Hepatic stellate cell (primary cell): Measurements from ENCODE around the gene FCHSD1.

Source experiments
- DNase-seq: peaks from one replicate; pipeline ENCODE4 v3.0.0; 2011; ENCODE audit warnings: low spot score

FCHSD1 gene

DNA sequence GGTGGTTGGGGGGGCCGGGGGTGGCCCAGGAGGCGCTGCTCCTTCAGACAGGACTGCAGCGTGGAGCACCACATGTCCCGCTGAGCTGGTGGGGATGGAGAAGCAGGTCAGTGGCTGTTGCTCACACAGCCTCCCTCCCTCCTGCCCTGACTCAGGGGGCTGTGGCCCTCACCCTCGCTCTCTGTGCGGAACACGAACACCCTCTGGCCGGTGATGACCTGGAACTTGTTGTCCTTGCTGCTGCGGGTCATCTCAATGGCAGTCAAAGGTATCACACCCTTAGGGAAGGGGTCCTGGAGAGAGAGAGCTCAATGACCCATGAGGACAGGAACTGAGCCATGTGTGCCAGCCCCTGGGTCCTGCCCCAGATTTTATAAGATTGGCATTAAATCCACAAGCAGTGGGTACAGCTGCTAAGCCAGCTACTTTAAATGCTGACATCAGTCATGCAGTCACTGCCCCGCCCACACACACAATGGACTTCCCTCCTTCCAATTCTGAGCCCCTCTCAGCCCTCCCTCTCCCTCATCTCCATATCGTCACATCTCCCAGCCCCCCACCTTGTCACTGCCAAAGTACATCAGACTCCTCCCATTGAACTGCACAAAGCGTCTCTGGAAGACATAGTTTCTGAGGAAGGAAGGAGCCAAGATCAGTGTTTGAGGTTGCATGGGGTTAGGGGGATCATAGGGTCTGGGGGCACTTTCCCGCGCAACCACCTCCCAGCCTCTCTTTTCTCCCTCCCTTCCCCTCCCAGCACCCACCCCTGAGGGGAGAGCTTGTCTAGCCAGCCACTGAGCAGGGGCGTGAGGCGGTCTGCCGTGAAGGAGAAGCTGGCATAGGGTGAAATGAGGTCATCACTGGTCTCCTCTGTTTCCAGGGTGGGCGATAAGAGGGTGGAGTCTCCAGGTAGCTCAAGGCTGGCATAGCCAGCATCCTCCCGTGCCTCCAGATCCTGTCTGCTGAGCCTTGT lies 21.9 kb upstream of the FCHSD1 start:
- no peak for DNase-seq

DNA sequence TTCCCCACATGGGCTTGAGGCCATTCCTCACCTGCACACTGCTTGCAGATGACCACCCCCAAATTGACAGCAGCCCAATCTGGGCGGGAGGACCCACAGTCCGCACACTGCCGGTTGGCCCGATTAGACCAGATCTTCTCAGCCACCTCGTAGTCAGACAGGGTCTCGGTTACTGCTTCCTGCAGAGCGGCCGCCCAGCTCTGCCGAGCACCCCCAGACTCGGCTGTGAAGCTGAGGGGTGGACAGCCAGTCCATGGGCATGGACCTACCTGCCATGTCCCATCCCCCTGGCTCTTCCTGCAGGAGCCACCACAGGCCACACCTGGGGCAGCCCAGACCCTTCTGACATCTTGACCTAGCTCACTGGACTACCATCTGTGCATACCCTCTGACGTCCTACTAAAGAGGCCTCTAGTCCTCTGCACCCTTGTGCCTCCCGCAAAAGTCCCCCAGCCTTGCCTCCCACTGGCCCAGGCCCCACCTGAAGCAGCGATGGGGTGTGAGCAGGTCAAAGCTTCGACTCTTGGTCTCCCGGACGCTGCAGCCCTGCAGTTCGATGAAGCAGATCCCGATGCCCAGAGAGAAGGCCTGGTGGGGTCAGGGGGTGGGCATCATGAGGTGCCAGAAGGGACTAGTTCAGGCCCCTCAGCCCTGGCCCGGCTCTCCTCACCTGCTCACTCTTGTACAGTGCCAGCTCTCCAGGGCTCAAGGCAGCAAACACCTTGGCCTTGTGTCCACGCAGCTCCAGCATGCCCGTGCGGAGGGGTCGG lies 21.0 kb upstream of the FCHSD1 start:
- DNase-seq, result no peak

DNA sequence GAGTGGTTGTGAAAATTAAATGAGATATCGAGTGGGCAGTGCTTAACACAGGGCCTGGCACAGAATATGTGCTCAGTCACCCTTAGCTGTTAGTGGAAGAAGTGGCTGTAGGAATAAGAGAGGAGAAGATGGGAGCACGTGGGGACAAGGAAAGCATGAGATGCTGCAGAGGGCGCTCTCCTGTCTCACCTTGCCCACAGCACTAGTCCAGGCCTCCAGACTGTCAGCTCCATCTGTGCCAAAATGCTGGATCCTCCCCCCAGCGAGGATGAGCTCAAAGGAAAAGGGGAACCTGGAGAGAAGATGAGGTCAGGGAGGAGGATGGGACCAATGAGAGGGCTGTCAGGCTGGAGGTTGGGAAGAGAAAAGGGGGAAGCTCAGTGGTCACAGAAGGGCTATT lies 18.3 kb upstream of the FCHSD1 start:
- DNase-seq, result no peak

DNA sequence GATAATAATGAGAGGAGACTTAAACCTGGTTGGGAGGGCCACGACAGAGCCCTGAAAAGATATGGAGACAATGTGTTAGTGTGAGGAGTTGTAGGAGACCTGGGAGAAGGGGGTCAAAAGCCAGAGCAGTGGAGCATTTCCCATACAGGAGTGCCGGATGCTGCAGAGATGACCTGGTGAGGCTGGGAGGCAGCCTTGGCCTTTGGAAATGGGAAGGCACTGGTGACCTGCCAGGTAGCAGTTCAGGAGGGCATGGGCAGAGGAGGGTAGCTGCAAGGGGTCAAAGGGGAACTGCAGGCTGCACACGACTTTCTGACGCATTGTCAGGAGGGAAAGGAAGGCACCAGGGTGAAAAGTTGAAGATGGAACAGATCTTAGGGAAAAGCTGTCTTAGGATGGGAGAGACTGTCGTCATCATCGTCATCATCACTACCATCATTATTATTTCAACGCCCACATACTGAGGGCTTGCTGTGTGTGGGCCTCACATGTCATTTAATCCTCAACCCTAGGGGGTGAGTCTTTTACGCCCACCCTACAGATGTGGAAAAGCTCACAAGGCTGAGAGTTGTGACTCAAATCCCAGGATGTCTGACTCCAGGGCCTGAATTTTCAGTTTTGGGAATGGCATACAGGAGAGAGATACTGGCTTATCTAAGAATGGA lies 17.5 kb upstream of the FCHSD1 start:
- no peak for DNase-seq

DNA sequence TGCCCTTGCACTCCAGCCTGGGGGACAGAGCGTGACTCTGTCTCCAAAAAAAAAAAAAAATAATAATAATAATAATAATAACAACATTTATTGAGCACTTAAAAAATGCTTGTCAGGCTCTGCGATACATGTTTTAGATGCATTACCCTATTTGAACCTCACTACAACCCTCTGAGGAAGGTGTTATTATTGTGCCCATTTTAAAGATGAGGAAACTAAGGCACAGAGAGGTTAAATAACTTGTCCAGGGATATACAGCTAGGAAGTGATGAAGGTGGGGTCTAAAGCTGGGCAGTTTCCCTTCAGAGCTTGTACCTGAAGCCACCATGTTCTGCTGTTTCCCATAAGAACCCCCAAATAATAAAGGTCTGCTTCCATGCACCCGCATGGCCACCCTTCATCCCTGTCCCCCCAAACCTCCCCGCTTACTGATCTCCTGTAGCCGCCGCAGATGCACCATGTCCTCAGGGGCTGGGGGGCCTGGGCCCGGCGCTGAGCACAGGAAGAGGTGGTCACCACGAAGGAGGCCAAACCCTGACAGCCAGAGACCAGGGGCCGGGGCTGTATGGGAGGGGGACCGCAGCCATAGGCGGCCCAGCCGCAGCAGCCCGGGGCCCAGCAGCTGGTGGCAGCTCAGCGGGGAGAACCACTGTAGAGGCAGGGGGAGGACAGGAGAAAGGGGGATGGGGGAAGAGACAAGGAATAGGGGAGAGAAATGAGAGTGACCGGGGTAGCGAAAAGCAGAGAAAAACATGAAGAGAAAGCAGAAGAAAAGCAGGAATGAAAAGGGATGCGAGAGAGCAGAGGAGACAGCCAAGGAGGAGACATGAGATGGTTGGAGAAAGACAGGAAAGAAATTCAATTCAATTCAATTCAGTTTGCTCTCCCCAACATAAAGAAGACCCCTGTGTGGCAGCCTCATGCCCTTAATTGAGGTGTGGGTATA lies 15.1 kb upstream of the FCHSD1 start:
- DNase-seq, result no peak

DNA sequence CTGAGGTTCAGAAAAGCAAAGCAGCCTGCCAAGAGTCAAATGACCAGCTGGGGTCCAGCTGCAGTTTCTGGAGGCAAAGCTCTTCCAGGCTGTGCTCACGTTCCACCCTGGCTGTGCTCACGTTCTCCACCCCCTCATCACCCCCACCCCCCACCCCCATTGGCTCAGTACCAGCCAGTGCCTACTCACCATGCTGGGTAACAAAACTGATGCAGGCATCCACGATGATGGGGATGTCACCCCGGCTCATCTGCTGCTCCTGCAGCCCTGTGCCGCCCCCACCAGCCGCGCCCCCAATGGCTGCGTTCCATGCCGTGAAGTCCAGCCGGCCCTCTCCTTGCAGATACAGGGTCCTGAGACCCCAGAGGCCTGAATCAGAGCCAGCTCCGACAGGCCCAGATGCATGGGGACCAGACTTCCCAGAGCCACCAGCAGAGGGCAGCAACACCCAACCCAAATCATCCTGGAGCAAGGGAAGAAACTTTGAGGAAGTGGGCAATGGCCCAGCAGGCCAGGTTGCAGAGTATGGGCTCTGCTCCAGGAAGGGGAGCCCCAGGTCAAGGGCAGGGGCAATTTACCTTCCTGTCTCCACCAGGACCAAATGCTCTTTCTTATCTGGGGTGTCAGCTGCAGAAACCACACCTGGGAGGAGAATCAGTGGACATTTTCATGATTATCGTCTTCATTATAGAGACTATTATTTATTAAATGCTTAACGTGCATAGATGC lies 13.7 kb upstream of the FCHSD1 start:
- DNase-seq, result peak; percentile 79

DNA sequence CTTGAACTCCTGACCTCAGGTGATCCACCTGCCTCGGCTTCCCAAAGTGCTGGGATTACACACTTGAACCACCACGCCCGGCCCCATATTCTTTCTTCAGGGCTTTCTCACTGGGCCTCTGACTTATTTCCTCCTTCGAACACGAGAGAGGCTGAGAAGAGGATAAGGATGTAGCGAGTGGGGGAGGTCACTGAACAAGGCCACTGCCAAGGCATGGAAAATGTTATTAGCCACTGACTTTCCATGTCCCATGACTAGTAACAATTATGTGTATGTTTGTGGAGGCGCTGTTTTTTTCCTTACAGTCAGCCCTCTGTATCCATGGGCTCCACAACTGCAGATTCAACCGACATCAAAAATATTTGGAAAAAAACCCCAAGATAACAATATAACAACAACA lies 12.3 kb upstream of the FCHSD1 start:
- no peak for DNase-seq

DNA sequence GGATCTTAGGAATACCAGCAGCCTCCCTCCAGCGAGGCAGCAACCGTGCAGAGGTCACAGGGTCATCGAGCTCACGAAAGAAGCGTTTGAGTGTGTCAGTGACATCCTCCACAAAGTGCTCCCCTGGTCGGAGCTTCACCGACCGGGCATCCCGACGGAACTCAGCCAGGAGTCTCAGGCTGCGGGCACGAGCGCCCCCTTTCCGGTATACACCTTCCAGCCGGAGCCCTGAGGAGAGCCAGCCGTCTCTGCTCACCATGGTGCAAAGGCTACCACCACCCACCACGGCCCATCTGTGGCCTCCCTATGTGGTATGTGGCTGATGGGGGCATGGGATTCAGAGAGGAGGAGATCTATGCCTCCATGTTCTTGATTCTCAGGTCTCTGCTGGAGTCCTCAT lies 10.8 kb upstream of the FCHSD1 start:
- DNase-seq, result no peak

DNA sequence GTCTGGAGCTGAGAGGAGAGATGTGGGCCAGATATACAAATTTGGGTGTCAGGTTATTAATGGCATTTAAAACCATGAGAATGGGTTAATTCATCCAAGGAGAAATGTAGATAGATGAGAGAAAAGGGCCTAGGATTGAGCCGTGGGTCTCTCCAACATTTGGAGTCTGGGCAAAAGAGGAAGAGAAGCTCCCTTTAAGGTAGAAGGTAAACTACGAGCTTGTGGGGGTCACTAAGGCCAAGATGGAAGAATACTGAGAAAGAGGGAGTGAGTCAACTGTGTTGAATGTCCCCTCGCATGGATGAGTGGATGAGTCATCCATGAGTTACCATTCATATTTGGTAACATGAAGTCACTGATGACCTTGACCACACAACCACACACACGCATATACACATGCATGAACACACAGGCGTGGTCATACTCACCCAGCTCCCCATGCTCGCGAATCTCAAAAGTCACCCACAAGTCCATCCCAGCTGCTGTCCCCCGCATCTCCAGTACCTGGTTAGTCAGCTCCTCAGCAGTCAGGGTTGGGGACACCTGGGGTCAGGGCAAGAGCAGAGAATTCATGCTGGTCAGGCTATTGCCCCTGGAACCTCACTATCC lies 6.8 kb upstream of the FCHSD1 start:
- peak; percentile 95 for DNase-seq

DNA sequence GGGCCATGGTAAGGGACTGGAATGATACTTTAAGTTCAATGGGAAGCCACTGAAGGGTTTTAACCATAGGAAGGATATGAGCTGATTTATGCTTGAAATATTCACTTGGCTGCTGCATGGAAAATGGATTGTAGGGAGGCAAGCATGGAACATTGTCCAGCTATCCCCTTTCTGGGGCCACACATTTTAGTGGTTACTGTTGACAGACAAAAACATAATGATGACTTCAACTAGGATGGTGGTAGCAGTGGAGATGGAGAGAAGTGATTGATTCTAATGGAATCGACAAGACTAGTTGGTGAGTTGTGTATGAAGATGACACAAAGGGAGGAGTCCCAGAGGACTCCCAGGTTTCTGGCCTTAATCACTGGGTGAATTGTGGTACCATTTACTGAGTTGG lies 6.2 kb upstream of the FCHSD1 start:
- DNase-seq, result no peak

DNA sequence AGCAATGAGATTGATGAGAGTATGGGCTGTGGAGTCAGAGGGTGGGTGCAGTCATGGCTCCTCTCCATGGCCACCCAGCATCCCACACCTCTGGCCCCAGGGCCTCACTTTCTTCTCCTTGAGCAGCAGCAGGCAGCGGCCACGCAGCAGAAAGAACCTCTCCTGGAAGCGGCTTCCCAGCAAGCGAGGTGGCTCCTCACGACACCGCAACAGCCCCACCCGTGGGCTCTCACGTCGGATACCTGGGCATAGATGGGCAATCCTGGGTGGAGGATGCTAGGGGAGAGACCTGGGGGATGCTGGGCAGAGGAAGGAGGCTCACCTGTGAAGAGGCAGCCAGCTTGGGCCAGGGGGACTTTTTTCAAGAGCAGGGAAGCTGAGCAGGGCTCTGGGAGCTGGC lies 5.2 kb upstream of the FCHSD1 start:
- no peak for DNase-seq

DNA sequence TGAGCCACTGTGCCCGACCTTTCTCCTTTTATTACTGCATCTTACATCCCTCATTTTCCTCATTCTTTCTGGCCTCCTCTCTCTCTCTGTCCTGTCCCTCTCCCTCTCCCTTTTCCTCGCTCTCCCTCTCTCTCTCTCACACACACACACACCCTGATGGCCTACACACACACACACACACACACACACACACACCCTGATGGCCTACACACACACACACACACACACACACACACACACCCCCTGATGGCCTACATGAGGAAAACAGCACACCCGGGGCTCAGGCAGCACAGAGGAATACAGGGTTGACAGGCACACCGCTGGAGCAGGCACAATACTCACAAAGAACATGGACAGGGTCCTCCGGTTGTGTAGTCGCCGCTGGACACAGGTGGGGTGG lies 3.8 kb upstream of the FCHSD1 start:
- no peak for DNase-seq

DNA sequence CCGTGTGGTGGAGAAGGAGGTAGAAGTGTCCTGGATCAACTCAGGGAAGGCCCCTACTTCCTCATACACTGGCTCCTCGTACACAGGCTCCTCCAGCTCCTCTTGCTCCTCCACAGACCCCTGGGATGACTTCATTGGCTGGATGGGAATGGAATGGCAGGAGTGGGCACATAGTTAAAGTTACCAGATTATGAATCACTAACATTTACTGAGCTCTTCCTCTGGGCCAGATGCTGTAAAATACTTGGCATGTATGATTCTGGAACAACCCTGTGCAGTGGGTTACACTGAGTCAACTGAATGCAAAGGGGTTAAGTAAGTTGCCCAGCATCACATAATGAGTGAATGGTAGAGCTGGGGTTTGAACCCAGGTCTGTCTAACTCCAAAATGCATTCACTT lies 3.1 kb upstream of the FCHSD1 start:
- DNase-seq, result peak; percentile 87

DNA sequence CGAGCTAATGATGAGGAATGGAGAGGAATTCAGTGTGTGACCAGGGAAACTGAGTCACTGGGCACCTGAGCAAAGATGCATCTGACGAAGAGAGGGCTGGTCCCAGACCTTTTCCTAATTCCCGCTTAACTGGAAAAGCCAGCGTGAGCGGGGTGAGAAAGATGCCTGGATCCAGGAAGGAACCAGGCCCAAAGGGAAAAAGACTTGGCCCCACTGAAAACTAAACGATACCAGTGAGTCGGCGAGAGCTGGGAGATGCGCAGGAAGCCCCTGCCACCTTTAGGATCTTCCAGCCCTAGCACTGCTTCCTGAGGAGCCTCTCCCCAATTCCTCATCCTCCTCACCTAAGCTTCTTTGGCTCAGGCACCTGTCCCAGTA lies 499 bp upstream of the FCHSD1 start:
- DNase-seq, result peak; percentile 26

DNA sequence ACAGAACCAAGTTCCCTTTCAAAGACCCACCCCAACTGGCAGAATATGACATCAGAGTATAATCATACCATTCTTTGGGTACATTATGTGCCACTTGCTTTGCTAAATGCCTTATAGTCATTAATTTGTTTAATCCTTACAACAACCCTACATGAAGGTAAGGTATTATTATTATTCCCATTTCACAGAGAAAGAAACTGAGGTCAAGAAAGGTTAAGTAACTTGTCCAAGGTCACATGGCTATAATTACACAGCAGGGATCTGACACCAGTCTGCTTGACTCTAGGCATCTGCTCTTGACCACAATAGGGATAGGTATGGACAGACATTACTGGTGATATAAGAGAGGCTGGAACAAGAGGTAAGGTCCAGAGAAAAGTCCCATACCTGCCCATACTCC lies 1.2 kb downstream of the FCHSD1 start:
- DNase-seq, result no peak

DNA sequence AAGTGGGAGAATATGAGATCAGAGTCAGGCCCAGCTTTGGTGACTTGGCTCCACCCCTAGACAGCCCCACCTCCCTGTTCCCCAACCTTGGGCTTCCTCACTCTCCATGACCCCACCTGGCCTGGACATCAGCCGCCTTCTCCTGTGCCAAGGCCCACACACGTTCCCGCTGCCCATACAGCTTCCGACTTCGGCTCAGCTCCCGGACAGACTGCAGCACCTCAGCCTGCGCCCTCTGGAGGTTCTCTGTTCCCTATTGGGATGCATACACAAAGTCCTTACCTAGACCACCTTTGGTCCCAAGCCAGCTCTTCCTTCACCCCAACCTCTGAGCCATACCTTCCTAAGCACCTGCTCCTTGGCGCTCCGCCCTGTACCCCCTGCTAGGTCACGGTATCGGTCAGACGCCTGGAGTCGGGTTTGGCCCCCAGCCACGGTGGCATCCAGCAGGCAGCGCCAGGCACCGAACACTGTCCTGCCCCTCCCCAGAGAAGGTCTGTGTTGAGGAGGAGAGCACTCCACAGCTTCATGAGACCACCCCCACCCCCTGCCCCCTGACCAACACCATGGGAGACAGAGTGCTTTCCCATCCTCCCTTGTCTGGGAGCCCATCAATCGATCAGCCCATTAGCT lies 2.0 kb downstream of the FCHSD1 start:
- DNase-seq, result no peak

DNA sequence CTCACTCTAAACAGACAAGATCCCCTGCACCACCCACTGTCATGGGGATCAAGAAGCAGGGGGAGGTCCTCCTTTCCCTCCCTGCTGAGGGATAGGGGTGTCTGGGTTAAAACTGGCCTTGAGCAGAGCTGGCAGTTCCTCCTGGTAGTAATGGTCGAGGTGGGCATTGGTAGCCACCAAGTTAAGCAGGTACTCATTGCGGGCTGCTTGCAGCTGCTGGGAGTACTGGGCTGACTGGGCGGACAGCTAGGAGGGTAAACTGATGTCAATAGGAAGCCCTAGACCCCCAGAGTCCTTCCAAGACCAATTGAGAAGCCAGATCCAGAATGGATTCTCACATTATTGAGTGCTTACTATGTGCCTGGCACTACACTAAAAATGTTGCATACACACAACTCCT lies 3.4 kb downstream of the FCHSD1 start:
- DNase-seq, result no peak

DNA sequence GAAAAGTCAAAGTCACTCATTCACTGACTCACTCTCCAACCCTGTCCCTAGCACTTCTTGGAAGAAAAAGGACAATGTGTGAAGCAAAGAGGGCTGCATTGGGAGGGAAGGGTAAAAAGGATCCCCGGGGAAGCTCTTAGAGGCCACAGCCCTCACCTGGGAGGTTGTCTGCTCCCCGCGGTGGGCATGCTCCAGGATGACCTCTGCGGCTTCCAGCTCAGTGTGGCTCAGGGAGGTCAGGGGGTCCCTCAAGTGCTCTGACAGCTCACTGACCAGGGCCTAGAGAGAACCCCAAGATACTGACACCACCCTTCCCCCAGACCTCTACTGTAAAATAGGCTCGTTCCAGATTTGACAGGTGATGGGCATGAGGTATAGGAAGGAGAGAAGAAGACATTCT lies 4.0 kb downstream of the FCHSD1 start:
- DNase-seq, result no peak

DNA sequence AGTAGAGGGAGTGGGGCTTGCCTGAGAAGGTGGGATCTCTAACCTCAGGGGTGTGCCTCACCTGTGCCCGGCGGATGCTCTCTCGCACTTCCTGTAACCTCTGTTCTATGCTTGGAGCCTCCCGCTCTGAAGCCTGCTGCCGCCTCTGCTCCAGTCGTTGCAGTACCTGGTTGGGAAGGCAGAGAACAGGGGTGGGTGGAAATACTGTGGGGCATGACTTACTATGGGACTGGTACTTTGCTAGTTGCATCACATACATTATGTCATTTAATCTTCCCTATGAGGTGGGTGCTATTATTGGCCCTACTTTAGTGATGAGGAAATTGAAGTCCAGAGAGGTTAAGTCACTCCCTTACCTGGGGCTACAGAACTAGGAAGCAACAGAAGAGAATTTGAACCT lies 5.2 kb downstream of the FCHSD1 start:
- DNase-seq, result no peak

DNA sequence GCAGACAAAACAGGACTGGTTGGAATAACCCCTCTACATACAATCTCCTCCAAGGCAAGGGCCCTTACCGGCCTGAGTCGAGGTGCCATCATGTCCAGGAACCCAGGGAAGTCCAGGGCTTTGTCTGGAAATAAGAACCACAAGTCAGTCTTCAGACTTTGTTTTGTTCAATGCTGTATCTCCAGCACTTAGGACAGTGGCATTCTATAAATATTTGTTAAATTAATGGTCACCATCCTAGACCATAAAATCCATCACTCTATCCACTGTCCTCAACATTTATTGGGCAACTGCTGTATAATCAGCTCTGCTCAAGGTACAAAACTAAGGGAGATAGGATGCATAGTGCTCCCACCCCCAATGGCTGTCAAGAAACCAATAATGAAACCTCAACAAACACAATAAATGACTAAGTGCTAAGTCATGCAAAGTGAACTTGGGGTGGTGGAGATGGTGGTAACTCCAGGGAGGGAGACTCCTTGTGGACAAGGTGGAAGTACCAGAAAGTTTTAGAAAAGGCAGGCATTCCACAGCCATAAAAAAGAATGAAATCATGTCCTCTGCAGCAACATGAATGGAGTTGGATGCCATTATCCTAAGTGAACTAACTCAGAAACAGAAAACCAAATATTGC lies 9.5 kb downstream of the FCHSD1 start:
- DNase-seq, result peak; percentile 74
